GM21515 (cell line): ENCODE data around the gene APOL3.
A peak's percentile ranks its signal among the peaks of the same experiment; 100 is the strongest.
"Not testable (repeated sequence)": the region's sequence is repeated elsewhere in the genome, so short reads cannot be mapped to it uniquely, and the experiment has no call there.

Experiments used
- ATAC-seq: cut with Tn5 transposase; IDR thresholded peaks from one replicate; pipeline ENCODE4 v1.9.1; 2021; ENCODE audit not compliant: unreplicated experiment

Gene APOL3

DNA sequence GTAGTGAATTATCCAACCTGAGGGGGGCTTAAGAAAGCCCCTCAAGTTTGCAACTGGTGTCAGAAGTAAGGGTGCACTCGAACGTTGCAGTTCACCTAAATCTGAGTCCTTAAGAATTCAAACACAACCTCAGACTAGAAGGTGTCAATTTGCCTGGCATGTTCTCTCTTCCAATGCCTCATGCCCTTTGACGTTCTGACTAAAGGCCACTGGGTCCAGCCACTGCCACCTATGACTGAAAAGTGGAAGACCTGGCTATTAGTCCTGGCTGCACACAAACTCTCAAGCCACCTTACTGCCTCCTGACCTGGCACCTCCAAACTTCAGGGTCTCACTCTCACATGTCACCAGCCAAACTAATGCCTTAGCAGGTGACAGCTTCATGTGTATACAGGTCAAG lies 33.0 kb upstream of the APOL3 start:
- ATAC-seq = no peak

DNA sequence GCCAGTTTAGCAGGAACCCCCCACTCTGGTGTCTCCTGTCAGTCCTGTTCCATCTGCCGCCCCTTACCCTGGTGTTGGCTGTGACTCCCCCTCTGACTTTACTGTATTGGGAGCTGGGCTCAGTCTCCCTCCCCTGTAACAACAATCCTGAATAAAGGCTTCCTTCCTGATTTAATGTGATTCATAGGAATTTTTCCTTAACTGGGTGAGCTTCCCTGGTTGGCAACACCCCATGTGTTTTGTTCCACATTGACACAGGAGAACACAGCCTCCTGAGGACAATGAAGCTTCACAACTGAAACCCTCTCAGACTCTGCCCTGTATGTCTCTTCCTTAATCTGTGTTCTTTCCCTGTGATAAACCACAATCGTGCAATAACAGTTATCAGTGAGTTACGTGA lies 32.6 kb upstream of the APOL3 start:
- ATAC-seq = no peak

DNA sequence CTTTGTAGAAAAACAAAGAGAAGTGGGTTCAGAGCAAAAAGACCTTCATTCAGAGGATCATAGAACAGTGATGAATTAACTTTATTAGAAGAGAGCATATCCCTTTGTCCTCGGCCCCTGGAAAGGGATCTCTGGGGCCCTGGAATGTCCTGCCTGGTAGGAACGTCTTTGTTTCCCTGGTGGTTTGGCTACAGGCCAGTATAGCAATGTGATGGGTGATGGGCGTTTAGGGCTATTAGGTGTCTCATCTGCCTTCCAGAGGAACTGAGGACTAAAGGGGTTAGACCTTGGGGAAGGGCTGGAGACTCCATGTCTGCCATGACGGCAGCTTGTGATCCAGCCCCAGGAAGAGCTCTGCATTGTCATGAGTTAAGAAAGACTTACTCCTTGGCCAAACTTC lies 32.0 kb upstream of the APOL3 start:
- no peak for ATAC-seq

DNA sequence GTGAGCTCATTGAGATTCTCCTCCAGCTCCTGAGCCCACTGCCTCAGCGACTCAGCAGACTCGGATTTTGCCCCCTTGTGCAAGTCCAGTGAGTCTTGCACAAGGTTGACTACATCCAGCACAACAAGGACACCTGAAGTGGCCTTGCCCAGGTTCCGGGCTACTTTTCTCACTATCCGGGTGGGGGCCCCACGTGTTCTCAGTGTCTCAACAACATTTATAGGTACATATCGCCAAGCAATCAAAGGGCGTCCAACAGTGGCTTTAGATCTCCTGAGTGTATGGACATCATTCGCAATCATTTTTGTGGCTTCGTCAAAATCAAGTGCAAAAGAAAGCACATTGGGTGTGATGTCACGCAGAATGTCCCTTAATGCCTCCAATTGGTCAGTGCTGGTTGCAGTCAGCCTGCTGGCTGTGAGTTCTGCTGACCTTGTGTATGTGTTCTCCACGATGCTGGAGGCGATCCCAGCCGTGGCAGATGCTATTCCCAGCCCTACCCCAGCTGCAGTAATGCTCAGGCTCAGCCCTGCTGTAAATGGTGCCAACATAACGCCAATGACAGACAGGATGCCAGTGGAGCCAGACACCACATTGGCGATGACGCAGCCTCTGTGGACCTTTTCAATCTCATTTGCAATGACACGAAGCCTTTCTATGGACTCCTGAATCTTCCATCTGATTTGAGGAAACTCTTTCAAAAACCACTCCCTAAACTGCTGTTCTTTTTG lies 30.7 kb upstream of the APOL3 start:
- no peak for ATAC-seq

DNA sequence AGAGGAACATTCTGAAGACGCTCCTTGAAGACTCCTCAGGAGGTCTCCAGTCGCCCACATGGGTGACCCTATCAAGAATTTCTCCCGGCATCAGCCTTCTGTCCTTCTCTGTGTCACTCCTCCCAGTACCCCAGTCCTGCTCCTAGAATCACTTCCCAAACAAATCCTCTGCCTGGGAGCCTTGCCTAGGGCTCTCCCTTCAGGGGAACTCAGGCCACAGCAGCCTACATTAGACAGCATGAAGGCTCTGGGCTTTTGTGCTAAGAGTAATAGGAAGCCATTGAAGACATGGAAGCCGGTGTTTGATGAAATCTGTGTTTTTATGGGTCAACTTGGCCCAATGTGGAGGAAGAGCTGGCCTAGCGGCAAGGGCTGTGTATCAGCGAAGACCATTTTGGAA lies 27.3 kb upstream of the APOL3 start:
- ATAC-seq = not testable (repeated sequence)

DNA sequence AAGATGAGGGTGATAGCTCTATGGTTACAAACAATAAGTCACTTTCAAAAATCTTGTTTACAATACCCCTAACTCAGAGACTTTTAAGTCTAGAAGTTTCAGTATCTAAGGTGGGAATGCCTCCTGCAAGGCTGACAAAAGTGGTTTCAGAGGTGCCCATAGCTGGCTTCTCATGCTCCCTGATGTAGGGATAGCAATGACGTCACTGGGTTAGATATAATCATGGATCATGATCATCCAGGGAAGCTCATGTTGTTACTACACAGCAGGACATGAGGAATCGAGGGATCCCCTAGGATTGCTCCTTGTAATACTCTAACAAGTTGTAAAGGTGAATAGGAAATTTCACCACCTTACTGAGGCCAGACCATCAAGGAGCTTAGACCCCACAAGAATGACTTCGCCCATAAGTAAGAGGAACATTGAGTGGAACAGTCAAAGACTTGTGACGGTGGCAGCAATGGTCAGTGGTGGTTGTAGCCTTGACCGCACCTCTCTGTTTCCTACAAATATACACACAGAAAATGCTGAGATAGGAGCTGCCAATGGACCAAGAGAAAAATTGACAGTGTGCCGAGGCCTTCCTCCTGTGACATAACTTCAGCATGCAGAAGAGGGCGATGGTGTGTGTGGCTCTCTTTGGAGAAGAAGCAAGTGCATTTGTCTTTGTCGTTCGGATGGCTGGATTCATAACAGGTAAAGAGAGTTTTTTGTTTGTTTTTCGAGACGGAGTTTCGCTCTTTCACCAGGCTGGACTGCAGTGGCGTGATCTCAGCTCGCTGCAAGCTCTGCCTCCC lies 25.5 kb upstream of the APOL3 start:
- ATAC-seq = no peak

DNA sequence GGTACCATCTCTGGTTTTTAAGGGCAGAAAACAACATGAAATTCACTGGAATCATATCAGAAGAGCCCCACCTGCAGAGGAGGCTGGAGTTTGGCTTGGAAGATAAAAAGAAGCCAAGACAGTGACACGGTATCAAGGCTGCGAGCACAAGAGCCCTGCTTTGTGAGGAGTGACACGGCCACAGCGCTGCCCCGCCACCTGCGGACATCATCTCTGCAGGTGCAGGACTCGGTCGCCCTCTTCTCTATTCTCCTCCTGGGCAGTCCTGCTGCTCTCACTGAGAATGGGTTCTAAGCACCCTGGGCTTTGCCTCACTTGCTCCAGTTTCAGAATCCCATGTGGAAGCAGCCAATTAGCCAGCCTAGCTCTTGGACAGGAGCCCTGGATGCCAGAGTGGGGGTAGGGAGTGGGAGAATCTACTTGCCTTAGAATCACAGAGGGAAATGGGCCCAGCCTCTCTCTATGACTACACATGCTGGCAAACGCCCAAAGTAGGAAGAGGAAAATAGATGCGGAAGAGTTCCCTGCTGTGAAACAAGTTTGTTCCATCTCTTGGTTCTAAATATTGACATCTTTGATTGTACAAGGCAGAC lies 24.0 kb upstream of the APOL3 start:
- no peak for ATAC-seq

DNA sequence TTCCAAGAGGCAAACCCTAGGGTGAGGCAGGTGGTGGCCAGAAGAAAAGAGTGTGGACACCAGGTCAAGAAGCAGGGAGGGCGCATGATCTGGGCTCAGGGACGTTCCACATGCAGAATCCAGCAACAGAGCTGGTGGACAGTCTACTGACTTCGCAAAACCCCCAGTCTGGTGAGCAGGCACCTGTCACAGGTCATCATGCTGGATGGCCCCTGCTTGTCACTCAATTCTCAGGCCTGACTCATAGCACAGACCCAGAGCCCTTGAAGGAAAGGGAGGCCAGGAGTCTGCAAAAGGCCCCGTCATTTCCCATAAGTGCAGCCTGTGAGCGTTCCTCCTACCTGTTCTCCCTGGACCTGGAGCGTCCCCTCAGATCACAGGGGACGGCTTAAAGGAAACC lies 22.9 kb upstream of the APOL3 start:
- no peak for ATAC-seq

DNA sequence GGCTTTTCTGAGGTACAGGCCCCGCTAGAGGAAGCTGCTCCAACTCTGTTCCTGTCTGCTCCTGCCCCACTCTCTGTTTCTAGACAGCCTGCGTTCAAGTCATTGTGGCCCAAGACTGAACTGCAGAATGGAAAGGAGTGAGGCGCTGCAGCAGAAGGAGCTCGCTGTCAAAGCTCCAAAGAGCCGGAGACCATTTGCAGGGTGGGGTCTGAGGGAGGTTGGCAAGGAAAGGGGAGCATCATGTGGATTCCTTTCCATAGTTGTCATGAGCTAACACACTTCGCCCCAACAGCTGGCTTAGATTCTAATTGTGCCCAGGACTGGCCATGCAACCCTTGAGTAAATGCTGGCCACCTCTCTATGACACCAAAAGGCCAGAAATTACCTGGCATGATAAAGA lies 22.3 kb upstream of the APOL3 start:
- ATAC-seq = no peak

DNA sequence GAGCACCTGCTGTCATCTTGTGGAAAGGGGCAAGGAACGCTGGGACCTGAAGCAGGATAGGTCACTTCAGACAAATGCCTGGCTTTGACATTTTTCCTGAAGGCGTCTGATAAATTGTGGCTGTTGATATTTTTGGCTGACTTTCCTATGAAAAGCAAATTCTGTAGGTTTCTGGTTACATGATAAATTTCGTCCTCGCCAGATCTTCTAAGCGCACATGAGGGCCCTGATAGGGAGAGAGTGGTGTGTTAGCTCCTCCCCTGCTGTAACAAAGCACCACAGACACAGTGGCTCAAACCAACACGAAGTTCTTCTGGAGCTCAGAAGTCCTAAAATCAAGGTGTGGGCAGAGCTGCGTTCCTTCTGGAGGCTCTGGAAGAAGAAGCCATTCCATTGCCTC lies 21.5 kb upstream of the APOL3 start:
- ATAC-seq = no peak

DNA sequence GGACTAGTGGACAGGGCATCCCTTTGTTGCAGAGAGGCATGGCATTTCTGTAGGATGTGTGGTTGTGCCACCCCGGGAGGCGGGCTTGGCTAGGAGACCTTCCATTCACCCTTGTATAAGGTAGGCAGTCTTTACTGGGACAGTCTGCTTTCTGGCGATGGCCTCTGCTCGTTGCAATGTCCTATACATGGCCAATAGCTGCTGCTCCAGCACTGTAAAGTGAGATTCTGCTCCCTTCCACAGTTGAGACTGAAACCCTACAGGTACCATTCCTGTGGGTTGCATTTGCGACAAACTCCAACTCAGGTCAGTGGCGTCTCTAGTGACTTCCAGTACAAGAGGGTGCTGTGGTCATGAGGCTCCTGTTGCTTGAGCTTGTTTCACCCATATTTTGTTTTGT lies 20.4 kb upstream of the APOL3 start:
- no peak for ATAC-seq

DNA sequence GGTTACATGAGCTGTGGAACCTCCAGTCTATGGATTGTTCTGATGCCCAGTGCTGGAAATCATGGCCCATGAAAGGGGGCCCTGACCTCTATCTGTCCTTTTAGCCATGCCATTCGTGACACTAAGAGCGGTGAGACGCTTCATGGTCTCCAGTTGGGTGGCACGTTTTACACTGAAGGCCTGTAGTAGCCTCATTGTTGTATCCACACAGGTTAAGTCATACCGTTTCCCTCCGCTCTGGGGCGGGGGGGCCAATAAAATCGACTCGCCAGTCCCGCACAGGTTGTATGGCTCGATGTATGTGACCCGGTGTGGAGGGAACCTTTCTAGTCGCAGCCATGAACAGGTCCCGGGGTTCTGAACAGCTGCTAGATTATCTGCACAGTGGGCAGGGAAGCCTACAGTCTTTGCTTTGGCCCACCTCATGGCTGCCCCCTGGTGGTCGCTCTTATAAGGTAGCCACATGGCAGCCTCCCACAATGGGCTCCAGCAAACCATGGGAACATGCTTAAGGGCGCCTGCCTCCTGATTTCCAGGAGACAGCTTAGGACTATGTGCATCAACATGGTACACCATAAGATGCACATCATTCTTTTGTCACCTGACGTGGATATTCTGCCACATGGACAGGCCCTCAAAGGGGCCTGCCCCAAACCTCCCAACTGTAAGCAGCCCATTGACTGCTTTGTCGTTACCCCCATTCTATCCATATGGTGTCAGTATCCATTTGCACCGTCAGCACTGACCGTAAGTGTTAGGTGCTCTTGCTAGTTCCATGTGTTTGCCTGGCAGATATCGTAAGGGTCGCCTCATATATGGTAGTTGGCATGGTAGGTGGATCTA lies 19.7 kb upstream of the APOL3 start:
- ATAC-seq = peak; percentile 56

DNA sequence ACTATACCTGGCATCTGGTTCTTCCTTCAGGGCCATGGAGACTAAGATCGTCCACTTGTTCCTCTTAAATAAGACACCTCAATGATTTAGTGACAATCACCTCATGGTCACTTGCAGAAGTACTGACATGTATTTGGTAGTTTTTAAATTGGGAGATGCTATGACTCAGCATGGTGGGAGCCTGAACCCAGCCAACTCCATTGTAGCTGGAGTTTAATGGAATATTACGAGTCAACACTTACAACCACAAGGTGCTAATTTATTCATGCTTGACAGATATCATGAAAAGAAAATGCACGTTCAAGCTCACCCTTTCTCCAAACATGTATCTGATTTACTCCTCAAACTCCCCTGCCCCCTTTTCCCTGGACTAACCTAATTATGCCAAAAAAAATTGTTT lies 16.6 kb upstream of the APOL3 start:
- no peak for ATAC-seq

DNA sequence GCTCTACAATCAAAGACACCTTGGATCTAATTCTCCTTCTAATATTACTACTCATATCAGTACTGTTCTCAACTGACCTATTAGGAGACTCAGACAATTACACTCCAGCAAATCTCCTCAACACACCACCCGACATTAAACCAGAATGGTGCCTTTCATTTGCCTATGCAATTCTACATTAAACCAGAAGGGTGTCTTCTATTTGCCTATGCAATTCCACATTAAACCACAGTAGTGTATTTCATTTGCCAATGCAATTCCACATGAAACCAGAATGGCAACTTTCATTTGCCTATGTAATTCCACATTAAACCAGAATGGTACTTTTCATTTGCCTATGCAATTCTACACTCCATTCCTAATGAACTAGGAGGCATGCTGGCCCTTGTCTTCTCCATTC lies 15.3 kb upstream of the APOL3 start:
- no peak for ATAC-seq

DNA sequence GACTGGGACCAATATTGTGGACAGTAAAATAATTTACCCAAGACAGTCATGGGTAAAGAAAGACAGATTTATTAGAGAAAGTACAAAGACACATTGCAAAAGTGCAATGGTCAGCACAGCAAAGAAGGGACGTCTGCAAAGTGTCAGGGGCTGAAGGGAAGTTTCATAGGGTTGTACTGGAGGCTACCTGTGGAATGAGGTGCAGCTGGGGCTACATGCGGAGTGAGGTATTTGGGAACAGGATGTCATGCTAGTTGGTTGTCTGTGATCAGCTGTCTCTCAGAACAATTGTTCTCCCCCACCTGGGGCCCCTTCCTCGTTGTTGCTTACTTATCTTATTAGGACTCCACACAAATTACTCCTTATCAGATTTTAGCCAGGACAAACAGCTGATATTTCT lies 11.4 kb upstream of the APOL3 start:
- ATAC-seq = no peak

DNA sequence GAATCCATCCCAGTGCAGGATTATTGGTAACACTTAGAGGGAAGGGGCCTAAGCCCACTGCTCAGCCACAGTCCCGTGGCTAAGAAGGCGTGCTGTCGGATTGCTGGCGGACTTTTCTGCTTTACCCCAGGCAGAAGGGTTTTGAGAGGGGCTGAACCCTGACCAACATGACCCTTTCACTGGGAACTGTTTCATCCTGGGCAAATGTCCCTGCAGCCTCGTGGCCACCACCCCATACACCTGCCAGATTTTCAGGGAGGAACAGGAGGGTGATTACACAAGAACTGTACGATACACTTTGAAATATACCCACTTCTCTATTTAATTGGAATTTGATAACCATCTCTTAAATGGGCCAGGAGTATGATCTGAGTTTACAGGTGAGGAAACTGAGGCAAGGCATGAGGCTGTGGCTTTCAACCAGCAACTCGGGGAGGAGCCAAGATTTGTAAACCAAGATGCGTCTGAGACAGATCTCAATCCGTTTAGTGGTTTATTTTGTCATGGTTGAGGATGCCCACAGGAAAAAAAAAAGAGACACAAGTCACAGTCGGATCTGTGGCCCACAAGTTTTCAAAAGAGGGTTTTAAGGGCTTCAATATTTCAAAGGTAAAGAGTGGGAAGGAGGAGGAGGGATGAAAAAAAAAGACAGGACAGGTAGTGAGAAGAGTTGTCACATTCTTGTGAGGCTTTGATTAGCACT lies 6.1 kb upstream of the APOL3 start:
- ATAC-seq = no peak

DNA sequence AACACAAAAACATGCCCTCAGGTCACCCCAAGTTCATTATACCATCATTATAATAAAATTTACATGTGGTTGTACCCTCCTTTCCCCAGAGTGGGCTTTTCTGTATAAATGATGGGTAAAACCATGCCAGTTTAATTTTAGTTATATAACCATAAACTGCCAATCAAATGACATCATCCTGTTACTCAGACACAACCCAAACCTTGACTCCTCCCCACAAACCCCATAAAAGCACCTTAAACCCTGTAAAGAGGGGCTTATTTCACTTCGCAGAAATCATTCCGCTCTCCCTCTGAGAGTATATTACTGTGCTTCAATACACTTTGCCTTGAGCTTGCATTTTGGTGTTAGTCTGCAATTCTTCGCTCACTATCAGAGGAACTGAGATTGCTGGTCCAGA lies 5.5 kb upstream of the APOL3 start:
- no peak for ATAC-seq

DNA sequence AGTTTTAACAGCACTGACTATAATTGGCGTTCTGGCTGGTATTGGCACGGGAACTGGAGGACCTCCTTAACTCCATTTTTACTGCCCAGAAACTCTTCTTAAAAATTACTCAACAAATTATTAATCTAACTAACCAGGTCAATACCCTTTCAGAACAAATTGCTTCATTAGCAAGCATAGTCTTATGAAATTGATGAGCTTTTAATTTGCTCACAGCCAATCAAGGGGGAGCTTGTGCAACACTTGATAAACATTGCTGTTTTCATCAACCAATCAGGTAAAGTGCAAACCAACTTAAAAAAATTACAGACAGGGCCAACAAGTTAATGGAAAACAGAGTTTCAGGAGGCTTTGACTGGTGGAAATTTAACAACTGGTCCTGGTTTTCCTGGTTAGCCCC lies 4.6 kb upstream of the APOL3 start:
- ATAC-seq = no peak

DNA sequence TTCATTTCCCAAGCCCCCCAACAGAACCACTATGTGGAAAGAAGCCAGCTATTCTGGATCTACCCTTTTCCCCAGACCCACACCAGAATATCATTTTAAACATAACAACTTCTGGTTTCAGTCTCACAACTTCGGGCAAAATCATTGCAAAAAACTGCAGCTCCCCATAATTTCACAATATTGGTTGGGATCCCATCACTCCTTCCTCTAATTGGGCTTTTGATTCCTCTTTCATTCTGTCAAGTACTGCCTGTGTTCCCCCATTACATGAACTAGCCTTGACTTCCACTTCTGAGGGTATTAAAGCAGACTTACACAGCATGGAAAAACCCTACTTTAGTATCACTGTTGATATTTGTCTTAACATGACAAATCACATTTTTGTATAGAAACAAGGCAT lies 4.1 kb upstream of the APOL3 start:
- no peak for ATAC-seq

DNA sequence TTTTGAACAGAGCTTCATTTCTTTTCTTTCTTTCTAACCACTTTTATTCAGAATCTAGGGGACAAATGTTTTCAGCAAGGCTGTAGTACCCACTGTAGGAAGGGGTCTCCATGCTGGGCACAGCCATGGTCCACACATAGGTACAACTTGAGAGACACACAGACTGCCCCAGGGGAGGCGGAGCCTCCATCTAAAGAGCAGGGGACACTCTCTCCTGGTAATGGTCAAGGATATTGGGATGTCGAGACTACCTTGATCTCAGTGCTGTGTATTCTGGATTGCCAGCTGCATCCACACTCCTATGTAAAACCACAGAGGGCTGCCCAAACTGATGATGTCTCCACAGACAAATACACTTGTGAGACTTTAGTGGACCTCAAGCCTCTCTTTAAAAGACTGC lies 2.9 kb upstream of the APOL3 start:
- no peak for ATAC-seq
